Stimulated activated CD8-positive, alpha-beta memory T cell treated with anti-CD3 and anti-CD28 coated beads, Interleukin-4, amount 100 ng/mL, for 48 hours (primary cell): ENCODE data around the gene DYNLL2.
"Not testable (repeated sequence)": the region's sequence is repeated elsewhere in the genome, so short reads cannot be mapped to it uniquely, and the experiment has no call there.

Experiments used
- DNase-seq: peaks from one replicate; pipeline ENCODE4 v3.0.0-alpha.2; 2020

The DYNLL2 gene

GRCh38 chr17:58082870-58083490 is at the start of gene DYNLL2:
TSS of gene DYNLL2 (plus strand) at chr17:58083419. CDS start at chr17:58087091, 3,672 bp downstream.
- DNase-seq, result peak; percentile 92

GRCh38 chr17:58039975-58040374 is 43.2 kb upstream of the DYNLL2 start:
- no peak for DNase-seq

- no peak for DNase-seq
These were observed 42.8 kb upstream of the DYNLL2 start for GRCh38 chr17:58040386-58040785.

GRCh38 chr17:58041161-58041560 is 42.1 kb upstream of the DYNLL2 start:
- no peak for DNase-seq

DNA sequence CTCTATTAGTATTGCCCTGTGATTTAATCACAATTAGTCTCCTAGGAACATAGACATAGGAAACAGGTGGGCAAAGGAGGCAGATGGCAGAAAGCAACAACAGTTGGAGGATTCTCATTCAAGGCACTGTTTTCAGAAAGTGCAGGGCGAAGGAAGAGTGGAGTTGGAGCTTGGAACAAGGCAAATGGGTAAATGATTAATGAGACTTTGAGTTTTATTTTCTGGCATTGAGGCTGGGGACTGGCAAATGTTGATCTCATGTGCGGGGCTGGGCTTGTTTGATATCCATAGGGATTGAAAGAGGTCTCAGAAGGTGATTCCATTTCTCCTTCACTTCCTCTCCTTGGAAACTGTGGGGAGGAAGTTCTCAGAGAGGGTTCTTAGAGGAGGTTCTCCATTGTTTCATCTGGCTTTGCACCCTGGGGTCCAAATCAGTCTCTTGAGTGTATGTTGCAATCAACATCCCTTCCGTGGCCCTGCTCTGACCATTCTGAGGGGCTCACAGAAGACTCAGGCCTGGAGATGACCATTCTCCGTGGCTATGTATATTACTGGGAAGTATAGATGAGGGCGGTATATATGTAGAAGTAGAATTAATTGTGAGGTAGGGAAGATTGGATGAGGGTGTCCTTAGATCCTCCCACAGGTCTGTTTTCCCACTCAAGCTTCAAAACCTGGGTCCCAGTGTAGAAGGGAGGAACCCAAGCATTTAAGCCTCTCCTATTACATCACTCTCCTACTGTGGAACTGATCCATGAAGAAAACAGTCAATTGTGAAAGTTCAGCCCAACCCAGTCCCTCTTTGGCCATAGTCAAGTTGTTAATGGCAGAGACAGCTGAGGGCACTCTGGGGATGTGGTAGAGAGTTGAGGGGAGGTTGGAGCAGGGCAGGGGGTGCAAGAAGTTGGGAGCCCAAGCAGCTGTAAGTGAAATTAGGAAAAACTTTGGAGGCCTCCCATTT is 39.7 kb upstream of the DYNLL2 start:
- no peak for DNase-seq

- not testable (repeated sequence) for DNase-seq
These were observed 39.0 kb upstream of the DYNLL2 start for GRCh38 chr17:58044256-58044655.

DNA sequence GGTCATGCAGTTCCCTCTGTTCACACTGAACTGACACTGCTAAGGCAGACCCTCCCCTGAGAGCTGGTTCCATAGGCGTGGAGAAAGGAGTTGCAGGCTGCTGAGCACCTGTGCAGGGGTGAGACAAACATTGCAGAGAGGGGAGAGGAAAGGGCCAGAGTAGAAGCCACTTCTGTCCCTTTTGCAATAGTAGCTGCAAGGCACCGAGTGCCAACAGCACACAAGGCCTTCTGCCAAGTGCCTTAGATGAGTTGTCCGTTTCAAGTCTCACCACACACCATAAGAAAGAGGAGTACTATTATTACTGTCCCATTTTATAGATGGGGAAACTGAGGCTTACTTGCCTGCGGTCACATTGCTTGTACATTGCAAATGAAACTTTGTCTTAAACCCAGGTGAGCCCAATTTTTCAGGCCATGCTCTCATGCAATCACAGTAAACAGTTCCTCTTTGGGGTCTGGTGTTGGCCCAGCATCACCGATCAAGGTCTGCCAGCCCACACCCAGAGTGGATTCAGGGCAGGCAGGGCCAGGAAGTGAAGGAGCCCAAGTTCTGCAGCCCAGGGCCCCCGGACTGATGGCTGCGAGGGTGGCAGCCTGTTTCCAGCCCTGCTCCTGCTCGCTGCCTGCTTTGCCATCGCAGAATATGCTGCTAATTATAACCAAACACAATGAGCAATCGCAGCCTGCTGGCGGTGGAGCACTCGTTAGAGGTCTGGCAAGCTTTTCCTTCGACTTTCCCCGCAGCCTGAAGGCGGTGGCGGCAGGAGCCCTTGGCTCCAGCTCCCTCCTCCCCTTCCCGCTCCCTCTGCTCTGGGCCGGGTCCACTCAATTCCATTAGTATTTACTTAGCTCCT is 36.8 kb upstream of the DYNLL2 start:
- DNase-seq, result no peak

GRCh38 chr17:58047376-58048150 is 35.7 kb upstream of the DYNLL2 start:
- no peak for DNase-seq

DNA sequence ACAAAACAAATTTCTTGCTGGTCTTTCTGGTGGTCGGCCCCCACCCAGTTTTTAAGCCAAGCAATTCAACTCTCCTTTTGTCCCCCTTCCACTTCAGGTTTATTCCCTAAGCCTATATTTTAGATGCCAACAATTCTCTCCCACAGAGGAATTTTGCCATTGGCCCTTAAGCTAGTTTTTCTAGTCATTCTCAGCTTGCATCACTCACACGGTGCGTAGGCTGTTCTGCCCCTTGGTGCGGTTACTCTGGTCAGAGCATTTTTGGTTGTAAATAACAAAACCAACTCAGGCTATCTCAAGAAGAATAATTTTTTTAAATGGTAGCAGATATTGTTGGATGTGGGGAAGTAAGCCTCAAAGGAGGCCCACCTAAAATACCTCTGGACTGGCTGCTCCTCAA is 33.7 kb upstream of the DYNLL2 start:
- no peak for DNase-seq

DNA sequence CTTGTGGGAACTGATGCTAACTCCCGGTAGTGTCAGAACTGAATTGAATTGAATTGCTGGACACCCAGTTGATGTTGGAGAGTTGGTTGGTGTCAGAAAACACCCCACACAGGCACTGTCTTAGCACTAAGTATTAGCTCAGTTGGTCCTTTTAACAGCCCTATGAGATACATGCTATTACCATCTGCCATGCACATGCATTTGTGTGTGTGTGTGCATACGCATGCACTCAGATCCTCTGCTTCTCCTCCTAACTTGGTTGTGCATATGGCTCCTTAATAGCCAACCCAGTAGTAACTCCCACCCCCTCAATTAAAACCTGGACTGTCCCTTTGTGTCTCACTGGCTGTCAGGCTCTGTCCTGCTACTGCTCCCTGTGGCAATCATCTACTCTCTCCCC is 32.3 kb upstream of the DYNLL2 start:
- DNase-seq, result no peak

GRCh38 chr17:58051468-58051867 is 31.8 kb upstream of the DYNLL2 start:
- no peak for DNase-seq

GRCh38 chr17:58052407-58052806 is 30.8 kb upstream of the DYNLL2 start:
- no peak for DNase-seq

DNA sequence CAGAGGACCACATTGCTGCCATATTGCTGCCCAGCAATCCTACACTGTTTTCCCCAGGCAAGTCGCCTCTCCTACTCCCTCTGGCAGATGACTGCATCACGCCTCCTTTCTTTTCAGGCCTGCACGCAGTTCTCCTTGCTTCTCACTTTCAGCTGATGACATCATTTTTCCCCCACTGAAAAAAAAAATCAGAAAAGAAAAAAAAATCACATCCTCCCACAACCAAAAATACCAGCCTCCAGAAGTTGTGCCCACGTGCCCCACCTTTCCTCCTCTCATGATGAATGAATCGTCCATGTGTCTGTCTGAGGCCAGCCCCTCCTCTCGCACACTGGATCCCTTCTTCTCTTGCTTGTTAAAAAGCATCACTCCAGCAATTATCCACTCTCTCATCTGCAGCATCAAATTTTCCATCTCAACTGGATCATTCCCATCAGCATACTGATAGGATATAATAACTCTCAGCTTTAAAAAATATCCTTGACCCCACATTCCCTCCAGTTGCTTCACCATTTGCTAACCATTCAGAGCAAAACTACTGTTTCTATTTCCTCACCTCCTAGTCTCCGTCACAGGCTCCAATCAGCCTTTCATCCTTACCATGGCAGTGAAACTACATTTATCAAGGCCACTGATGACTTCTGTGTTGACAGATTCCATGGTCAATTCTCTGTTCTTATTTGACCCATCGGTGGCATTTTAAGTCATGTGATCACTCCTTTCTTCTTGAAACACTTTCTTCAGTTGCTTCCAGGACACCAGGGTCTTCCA is 30.1 kb upstream of the DYNLL2 start:
- DNase-seq, result peak; percentile 33

DNA sequence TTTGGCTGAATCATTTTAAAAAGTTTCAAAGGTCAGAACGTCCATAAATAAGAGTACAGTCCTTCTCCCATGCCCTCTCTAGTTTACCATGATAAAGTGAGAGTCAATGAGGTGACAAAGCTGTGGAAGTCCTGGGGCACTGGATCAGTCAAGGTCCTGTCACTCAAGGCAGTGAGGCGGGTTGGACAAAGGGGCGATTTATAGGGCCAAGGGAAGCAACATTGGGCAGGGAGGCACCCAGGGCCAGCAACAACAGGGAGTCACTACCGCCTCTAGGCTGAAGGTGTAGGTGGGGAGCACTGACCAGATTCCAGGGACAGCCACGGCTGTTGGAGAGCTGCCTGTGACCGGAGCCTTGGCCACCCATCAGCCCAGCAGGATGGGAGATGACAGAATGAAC is 28.6 kb upstream of the DYNLL2 start:
- no peak for DNase-seq

DNA sequence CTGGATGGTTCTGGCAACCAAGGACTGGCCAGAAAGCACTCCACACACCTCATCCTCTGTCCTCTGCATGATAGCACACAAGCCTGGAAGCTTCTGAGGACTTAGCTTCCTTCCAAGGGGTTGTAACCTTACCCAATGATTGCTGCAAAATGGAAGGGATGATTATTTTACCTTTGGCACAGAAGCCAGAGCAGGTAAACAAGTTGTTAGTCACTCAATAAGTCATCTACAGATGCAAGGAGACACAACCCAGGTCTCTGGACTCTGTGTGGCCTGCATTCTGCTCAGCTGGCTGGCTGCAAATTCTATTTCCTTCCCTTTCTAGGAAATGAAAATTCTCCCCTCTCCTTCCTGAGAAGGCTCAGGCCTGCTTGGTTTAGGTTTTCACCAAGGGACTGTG is 26.7 kb upstream of the DYNLL2 start:
- DNase-seq, result no peak

DNA sequence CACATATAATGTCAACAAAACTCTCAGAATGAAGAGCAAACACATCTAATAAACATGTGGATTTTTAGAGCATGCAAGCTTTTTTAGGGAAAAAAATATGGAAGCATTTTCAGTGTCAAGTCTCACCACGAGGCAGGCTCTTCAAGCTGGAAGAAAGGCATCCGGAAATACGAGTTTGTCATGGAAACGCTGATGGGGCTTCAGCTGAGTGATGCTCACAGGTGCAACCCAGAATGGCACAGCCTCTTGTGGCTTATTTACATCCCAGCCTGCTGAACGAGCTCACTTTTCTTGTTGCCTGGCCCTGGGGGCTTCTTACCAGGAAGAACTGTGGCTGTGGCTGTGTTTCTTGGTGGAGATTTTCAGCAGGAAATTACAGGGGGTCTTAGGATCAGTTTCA is 24.1 kb upstream of the DYNLL2 start:
- no peak for DNase-seq

DNA sequence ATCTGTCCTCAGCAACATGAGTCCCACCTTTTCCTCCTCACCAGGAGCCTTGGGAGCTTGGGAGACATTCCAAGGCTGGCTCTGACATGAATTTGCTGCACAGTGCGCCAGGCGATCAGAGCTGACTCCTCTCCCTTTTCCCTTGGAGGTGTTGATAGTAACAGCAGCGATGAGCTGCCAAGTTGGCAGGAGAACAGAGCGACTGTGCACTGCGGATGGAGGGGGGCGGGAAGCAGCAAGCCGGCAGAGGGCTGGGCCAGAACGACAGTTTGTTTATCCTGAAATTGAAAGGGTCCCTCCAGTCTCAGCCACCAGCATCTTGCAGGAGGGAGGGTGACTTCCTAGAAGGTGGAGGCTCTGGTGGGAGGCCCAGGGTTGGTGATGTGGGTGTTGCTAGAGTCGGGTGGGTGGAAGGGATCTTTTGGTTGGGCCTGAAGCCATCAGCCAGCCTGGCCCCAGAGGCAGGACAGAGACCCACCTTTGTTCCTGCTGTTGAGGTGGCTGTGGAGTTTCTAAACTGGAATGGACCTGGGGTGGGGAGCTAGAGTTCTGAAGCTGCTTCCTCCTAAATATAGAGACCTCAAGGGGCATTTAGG is 22.5 kb upstream of the DYNLL2 start:
- DNase-seq, result no peak

GRCh38 chr17:58061672-58062071 is 21.5 kb upstream of the DYNLL2 start:
- no peak for DNase-seq

DNA sequence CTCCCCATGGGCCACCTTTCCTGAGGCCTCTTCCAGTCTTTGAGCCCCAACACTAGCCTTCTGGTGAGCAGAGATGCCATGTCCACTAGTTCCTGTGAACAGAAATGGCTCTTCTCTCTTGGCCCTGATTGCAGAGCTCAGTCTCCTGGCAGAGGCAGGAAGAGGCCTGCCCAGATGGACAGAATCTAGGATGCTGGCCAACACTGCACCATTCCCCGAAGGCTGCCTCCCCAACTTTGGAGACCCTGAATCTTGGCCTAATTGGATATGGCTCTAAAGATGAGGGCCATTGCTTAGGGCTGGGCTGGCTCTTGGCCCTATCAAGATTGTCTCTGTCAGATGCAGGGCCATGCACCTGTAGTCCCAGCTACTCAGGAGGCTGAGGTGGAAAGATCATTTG is 18.0 kb upstream of the DYNLL2 start:
- no peak for DNase-seq

DNA sequence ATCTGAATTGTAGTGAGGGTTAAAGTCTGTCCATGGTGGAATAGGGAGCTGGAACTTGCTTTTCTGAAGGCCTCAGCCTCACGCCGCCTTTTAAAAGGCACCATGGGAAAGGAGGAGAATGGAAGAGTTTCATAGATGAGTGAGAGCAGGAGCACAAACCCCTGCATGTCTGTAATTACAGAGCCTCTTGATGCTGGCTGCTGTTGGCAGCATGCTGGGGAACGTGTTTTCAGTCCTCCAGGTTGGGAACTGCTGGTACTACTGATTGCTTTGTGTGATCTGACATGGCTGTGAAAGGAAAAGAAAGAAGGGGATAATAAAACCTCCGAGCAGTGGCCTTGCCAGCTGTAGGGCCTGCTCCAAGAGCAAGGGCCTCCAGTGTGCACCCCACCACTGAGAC is 16.8 kb upstream of the DYNLL2 start:
- no peak for DNase-seq

DNA sequence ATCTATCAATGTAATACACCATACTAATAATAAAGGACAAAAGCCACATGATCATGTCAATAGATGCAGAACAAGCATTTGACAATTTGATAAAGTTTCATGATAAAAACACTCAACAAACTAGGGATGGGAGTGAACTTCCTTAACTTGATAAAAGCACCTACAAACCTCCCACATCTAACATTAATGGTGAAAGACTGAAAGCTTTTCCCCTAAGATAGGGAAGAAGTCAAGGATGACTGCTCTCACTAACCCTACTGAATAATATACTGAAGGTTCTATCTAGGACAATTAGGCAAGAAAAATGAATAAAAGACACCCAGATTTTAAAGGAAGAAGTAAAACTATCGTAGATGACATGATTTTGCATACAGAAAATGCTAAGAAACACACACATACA is 10.4 kb upstream of the DYNLL2 start:
- no peak for DNase-seq
